H9 (cell line): ENCODE measurements around the gene KBTBD13. TPM values are rescaled to one million over a fixed set of nuclear protein-coding genes. Genes with fewer than 3 reads are reported as not detected.

ENCODE experiments used
- DNase-seq: peaks from one replicate; pipeline ENCODE4 v3.0.0-alpha.2; 2017
- H2AFZ ChIP-seq: one replicate; pipeline ENCODE4 v1.6.1; 2013; ENCODE audit warnings: mild to moderate bottlenecking, low read length, control low read depth, moderate library complexity
- H2AK5ac ChIP-seq: 2 replicates; pipeline ENCODE4 v1.6.1; 2013; ENCODE audit warnings: low read length, control low read depth, mixed read lengths; ENCODE audit not compliant: insufficient read length
- H2BK120ac ChIP-seq: one replicate; pipeline ENCODE4 v1.6.1; 2013; ENCODE audit warnings: low read depth, mild to moderate bottlenecking, low read length, control low read depth, inconsistent platforms; ENCODE audit not compliant: poor library complexity, severe bottlenecking
- H2BK12ac ChIP-seq: 2 replicates; pipeline ENCODE4 v1.6.1; 2013; ENCODE audit warnings: low read length, control low read depth, mixed read lengths, low read depth; ENCODE audit not compliant: insufficient read length
- H2BK15ac ChIP-seq: 2 replicates; pipeline ENCODE4 v1.6.1; 2013; ENCODE audit warnings: low read depth, low read length, control low read depth
- H2BK20ac ChIP-seq: one replicate; pipeline ENCODE4 v1.6.1; 2013; ENCODE audit warnings: low read depth, mild to moderate bottlenecking, low read length, control low read depth, inconsistent platforms; ENCODE audit not compliant: poor library complexity, severe bottlenecking
- H2BK5ac ChIP-seq: 2 replicates; pipeline ENCODE4 v1.6.1; 2013; ENCODE audit warnings: low read length, control low read depth, mixed read lengths; ENCODE audit not compliant: insufficient read length
- H3K14ac ChIP-seq: 2 replicates; pipeline ENCODE4 v1.6.1; 2013; ENCODE audit warnings: low read length, control low read depth; ENCODE audit not compliant: insufficient read depth
- H3K18ac ChIP-seq: 2 replicates; pipeline ENCODE4 v1.6.1; 2013; ENCODE audit warnings: low read depth, mild to moderate bottlenecking, mixed read lengths, low read length, control low read depth; ENCODE audit not compliant: insufficient read length
- H3K23ac ChIP-seq: 2 replicates; pipeline ENCODE4 v1.6.1; 2013; ENCODE audit warnings: low read length, control low read depth, mixed read lengths, low read depth; ENCODE audit not compliant: insufficient read length
- H3K23me2 ChIP-seq: 2 replicates; pipeline ENCODE4 v1.6.1; 2013; ENCODE audit warnings: low read depth, mild to moderate bottlenecking, mixed read lengths, low read length, control low read depth; ENCODE audit not compliant: insufficient read length, poor library complexity, severe bottlenecking
- H3K27ac ChIP-seq: 2 replicates; pipeline ENCODE4 v1.5.1; 2013; ENCODE audit warnings: low read length, control low read depth, mixed read lengths, low read depth; ENCODE audit not compliant: insufficient read length
- H3K27me3 ChIP-seq: 2 replicates; pipeline ENCODE4 v1.6.1; 2013; ENCODE audit warnings: low read length, control low read depth, inconsistent platforms; ENCODE audit not compliant: insufficient read depth
- H3K4ac ChIP-seq: 2 replicates; pipeline ENCODE4 v1.6.1; 2013; ENCODE audit warnings: low read depth, mild to moderate bottlenecking, control low read depth, inconsistent platforms, low read length, moderate library complexity
- H3K4me1 ChIP-seq: 2 replicates; pipeline ENCODE4 v1.6.1; 2013; ENCODE audit warnings: low read length, control low read depth, inconsistent platforms; ENCODE audit not compliant: insufficient read depth
- H3K4me2 ChIP-seq: 2 replicates; pipeline ENCODE4 v1.6.1; 2013; ENCODE audit warnings: low read length, control low read depth, mixed read lengths; ENCODE audit not compliant: insufficient read length, insufficient read depth
- H3K56ac ChIP-seq: 2 replicates; pipeline ENCODE4 v1.6.1; 2013; ENCODE audit warnings: low read depth, mild to moderate bottlenecking, mixed read lengths, low read length, control low read depth; ENCODE audit not compliant: insufficient read length
- H3K79me1 ChIP-seq: 2 replicates; pipeline ENCODE4 v1.6.1; 2013; ENCODE audit warnings: low read depth, mild to moderate bottlenecking, moderate library complexity, low read length, control low read depth, inconsistent platforms; ENCODE audit not compliant: insufficient read depth, poor library complexity, severe bottlenecking
- H3K79me2 ChIP-seq: 2 replicates; pipeline ENCODE4 v1.6.1; 2013; ENCODE audit warnings: low read length, control low read depth, inconsistent platforms; ENCODE audit not compliant: insufficient read depth
- H3K9ac ChIP-seq: 2 replicates; pipeline ENCODE4 v1.6.1; 2013; ENCODE audit warnings: low read length, control low read depth, mixed read lengths; ENCODE audit not compliant: insufficient read length; ENCODE audit errors: extremely low read depth
- H3K9me3 ChIP-seq: one replicate; pipeline ENCODE4 v1.6.1; 2013; ENCODE audit warnings: low read depth, low read length, inconsistent platforms; ENCODE audit not compliant: control insufficient read depth
- H3T11ph ChIP-seq: one replicate; pipeline ENCODE4 v1.6.1; 2013; ENCODE audit warnings: mild to moderate bottlenecking, low read length, control low read depth, inconsistent platforms
- H4K20me1 ChIP-seq: one replicate; pipeline ENCODE4 v1.6.1; 2013; ENCODE audit not compliant: control insufficient read depth, insufficient read length, insufficient read depth
- H4K5ac ChIP-seq: 2 replicates; pipeline ENCODE4 v1.6.1; 2013; ENCODE audit warnings: low read depth, mild to moderate bottlenecking, mixed read lengths, low read length, control low read depth; ENCODE audit not compliant: insufficient read length
- H4K8ac ChIP-seq: replicated peaks from 2 replicates; pipeline ENCODE4 v1.6.1; 2013; ENCODE audit warnings: low read length, control low read depth, mixed read lengths, low read depth; ENCODE audit not compliant: insufficient read length
- H4K91ac ChIP-seq: 2 replicates; pipeline ENCODE4 v1.6.1; 2013; ENCODE audit warnings: low read depth, mild to moderate bottlenecking, moderate library complexity, mixed read lengths, low read length, control low read depth; ENCODE audit not compliant: insufficient read length
- H3K27ac Mint-ChIP-seq, 3 experiments: 2 replicates in 2 of 3; 3 replicates in 1 of 3; pipeline ENCODE4 v1.8.0; 2020 to 2021; ENCODE audit warnings: mixed read lengths in 3 of 3, mild to moderate bottlenecking in 1 of 3, moderate library complexity in 1 of 3
- H3K27me3 Mint-ChIP-seq: 2 replicates; pipeline ENCODE4 v1.8.0; 2021; ENCODE audit warnings: low read depth, mild to moderate bottlenecking, moderate library complexity, mixed read lengths
- H3K36me3 Mint-ChIP-seq, 3 experiments: 2 replicates in 2 of 3; 3 replicates in 1 of 3; pipeline ENCODE4 v1.8.0; 2020 to 2021; ENCODE audit warnings: low read depth in 3 of 3, mixed read lengths in 3 of 3; ENCODE audit not compliant: insufficient read depth in 1 of 3
- H3K4me1 Mint-ChIP-seq, 2 experiments: 2 replicates each; pipeline ENCODE4 v1.8.0; 2020; ENCODE audit warnings: mixed read lengths in 2 of 2
- H3K4me3 Mint-ChIP-seq, 2 experiments: 2 replicates in 1 of 2; 3 replicates in 1 of 2; pipeline ENCODE4 v1.8.0; 2020 to 2021; ENCODE audit warnings: mild to moderate bottlenecking in 2 of 2, mixed read lengths in 2 of 2, moderate library complexity in 1 of 2
- H3K9me3 Mint-ChIP-seq, 2 experiments: 2 replicates in 1 of 2; 3 replicates in 1 of 2; pipeline ENCODE4 v1.8.0; 2020; ENCODE audit warnings: mild to moderate bottlenecking in 2 of 2, mixed read lengths in 2 of 2, moderate library complexity in 1 of 2
- WGBS: extraction: QIAGEN DNeasy Blood & Tissue Kit; methylation state at CpG from one replicate; pipeline ENCODE4 v1.1.7; 2013; ENCODE audit warnings: missing lambda C conversion rate, low lambda C conversion rate, mixed read lengths; ENCODE audit not compliant: insufficient read length; ENCODE audit errors: extremely low coverage; 5-methylcytosine and 5-hydroxymethylcytosine counted together
- total RNA-seq: library from RNA; stranded (reverse); gene quantifications from 2 replicates; pipeline ENCODE4 v1.2.1, GENCODE V29; 2021
- TF ChIP-seq, protein P1 (sequence below): fragments of 200-600 bp; sonication (generic); conservative IDR thresholded peaks from 3 replicates; pipeline ENCODE4 v1.8.0; 2021; ENCODE audit warnings: antibody characterized with exemption, mild to moderate bottlenecking

Gene KBTBD13
- total RNA-seq, 1 experiment from 2014 or later: not detected

DNA sequence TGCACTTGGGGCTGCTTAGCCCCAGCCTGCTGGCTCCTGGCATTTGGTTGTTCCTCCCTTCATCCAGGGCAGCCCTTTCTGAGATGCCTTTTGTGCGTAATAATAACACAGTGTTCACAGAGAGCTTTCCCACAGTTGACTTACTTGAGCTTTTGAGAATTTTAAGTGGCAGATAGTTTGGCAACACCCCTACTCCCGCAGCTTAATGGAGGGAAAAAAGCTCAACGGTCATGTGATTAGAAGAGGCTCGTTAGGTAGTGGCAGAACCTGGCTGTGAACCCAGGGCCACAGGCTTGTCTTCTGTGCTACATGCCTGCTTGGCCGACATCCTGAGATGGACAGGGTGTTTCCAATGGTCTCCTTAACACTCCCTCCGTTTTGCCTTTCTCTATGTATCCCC lies 4.7 kb downstream of the KBTBD13 start:
- H3K27me3 Mint-ChIP-seq: peaks cover 36% of the 10 kb centered on the region
- no peak overlapping the region for H3K4ac ChIP-seq
- H2BK15ac ChIP-seq: no peak overlapping the region
- H2BK12ac ChIP-seq: no peak overlapping the region
- DNase-seq: no peak
- H4K91ac ChIP-seq: no peak overlapping the region
- H2BK120ac ChIP-seq: no peak overlapping the region
- no peak overlapping the region for H3K4me3 Mint-ChIP-seq
- TF ChIP-seq, protein P1, sequence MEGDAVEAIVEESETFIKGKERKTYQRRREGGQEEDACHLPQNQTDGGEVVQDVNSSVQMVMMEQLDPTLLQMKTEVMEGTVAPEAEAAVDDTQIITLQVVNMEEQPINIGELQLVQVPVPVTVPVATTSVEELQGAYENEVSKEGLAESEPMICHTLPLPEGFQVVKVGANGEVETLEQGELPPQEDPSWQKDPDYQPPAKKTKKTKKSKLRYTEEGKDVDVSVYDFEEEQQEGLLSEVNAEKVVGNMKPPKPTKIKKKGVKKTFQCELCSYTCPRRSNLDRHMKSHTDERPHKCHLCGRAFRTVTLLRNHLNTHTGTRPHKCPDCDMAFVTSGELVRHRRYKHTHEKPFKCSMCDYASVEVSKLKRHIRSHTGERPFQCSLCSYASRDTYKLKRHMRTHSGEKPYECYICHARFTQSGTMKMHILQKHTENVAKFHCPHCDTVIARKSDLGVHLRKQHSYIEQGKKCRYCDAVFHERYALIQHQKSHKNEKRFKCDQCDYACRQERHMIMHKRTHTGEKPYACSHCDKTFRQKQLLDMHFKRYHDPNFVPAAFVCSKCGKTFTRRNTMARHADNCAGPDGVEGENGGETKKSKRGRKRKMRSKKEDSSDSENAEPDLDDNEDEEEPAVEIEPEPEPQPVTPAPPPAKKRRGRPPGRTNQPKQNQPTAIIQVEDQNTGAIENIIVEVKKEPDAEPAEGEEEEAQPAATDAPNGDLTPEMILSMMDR: no peak
- no peak overlapping the region for H3K27ac ChIP-seq
- no peak overlapping the region for H3T11ph ChIP-seq
- no CpG with 5 or more reads among the region's 6 CpGs for WGBS
- no peak overlapping the region for H3K9ac ChIP-seq
- H3K23me2 ChIP-seq: no peaks in the 10 kb centered on the region
- no peak overlapping the region for H2BK20ac ChIP-seq
- no peaks in the 10 kb centered on the region; a peak in 2 of 5 replicates for H3K9me3 Mint-ChIP-seq
- H3K4me2 ChIP-seq: no peak overlapping the region
- no peaks in the 10 kb centered on the region for H3K9me3 ChIP-seq
- no peak overlapping the region for H2BK5ac ChIP-seq
- no peak overlapping the region for H3K18ac ChIP-seq
- H3K79me1 ChIP-seq: no peaks in the 10 kb centered on the region
- no peak overlapping the region for H2AFZ ChIP-seq
- H4K5ac ChIP-seq: no peak overlapping the region
- no peak overlapping the region; a peak in 1 of 7 replicates for H3K27ac Mint-ChIP-seq
- no peaks in the 10 kb centered on the region for H3K27me3 ChIP-seq
- no peaks in the 10 kb centered on the region for H3K79me2 ChIP-seq
- H4K8ac ChIP-seq: no peak overlapping the region
- peaks cover 44 to 50% of the 10 kb centered on the region in 2 experiments for H3K4me1 Mint-ChIP-seq
- no peak overlapping the region for H3K23ac ChIP-seq
- H3K36me3 Mint-ChIP-seq: peaks cover 0 to 1% (median 0%) of the 10 kb centered on the region in 3 experiments; a peak in 1 of 7 replicates
- no peak overlapping the region for H2AK5ac ChIP-seq
- H3K4me1 ChIP-seq: peaks cover 16% of the 10 kb centered on the region; the same call in 1 of the 2 replicates
- no peaks in the 10 kb centered on the region for H4K20me1 ChIP-seq
- no peak overlapping the region for H3K14ac ChIP-seq
- no peak overlapping the region for H3K56ac ChIP-seq
